Right forelimb (tissue), 1 donor: ENCODE data around the gene ARMC10.
"Not testable (repeated sequence)": the region's sequence is repeated elsewhere in the genome, so short reads cannot be mapped to it uniquely, and the experiment has no call there.

ENCODE experiments used
- DNase-seq: peaks from one replicate; pipeline ENCODE4 v3.0.0-alpha.2; 2018

ARMC10 gene

GRCh38 chr7:103129702-103130549 lies 55.0 kb downstream of the ARMC10 start:
- DNase-seq = no peak

- DNase-seq = no peak
Observed at GRCh38 chr7:103130901-103131624, 56.1 kb downstream of the ARMC10 start.

- no peak for DNase-seq
Observed at GRCh38 chr7:103132995-103133688, 58.2 kb downstream of the ARMC10 start.

- DNase-seq = no peak
Observed at GRCh38 chr7:103134836-103135554, 60.1 kb downstream of the ARMC10 start.

GRCh38 chr7:103140061-103140460 lies 65.1 kb downstream of the ARMC10 start:
- no peak for DNase-seq

GRCh38 chr7:103140685-103141084 lies 65.7 kb downstream of the ARMC10 start:
- no peak for DNase-seq

- DNase-seq = no peak
Observed at GRCh38 chr7:103141753-103142404, 66.9 kb downstream of the ARMC10 start.

GRCh38 chr7:103142494-103142893 lies 67.6 kb downstream of the ARMC10 start:
- no peak for DNase-seq

GRCh38 chr7:103143868-103144267 lies 68.9 kb downstream of the ARMC10 start:
- DNase-seq = no peak

GRCh38 chr7:103144754-103145153 lies 69.8 kb downstream of the ARMC10 start:
- DNase-seq = not testable (repeated sequence)

- DNase-seq = no peak
Observed at GRCh38 chr7:103148131-103148993, 73.4 kb downstream of the ARMC10 start.
